ENCODE results near the gene TRAIP.
"Not testable (repeated sequence)": the region's sequence is repeated elsewhere in the genome, so short reads cannot be mapped to it uniquely, and the experiment has no call there.

The TRAIP gene

DNA sequence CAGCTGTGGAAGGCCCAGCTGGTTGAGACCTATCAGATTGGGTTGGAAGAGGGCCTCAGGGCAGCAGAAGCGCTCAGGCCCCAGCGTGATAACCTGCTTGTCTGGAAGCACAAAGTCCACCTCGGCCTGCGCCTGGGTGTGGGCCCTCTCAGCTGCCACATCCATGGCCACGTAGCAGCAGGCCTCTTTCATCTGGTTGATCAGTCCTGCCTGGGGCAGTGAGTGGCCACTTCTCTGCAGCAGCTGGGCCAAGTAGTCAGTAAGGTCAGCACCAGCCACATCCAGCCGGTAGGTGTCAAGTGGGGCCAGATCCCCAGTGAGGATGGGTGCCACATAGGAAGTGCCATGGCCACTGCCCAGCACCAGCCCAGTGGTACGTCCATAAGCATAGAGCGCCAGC is 17.3 kb upstream of the TRAIP start:
- FAIRE-seq = no peak

GRCh38 chr3:49872801-49873281 is 16.5 kb upstream of the TRAIP start:
- FAIRE-seq = no peak

DNA sequence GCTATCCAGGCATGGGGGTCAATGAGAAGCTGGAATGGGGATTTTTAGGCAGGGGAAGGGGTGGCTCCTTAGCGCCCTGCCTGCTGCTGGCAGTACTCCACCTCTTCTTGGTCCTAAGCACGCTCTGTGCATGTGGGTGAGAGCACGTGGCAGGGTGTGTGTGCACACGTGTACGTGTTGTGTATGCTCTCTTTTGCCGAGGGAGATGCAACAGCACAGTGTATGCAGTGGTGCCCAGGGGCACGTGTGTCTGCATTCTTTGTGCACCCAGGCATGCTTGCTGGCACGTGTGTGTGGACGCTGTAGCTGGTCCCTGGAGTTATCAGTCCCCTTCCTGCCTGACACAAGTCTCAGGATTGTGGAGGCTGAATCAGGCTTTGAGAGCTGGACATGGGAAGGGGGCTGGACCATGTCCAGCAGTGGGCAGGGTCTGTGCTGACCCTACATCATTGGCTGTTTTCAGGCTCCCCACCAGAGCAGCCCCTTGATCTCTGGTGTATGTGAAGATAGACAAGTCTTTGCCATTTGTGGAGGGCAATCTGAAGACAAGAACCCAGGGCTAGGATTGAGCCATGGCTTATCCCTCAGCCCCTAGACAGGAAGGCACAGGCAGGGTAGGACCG is 15.3 kb upstream of the TRAIP start:
- no peak for FAIRE-seq

DNA sequence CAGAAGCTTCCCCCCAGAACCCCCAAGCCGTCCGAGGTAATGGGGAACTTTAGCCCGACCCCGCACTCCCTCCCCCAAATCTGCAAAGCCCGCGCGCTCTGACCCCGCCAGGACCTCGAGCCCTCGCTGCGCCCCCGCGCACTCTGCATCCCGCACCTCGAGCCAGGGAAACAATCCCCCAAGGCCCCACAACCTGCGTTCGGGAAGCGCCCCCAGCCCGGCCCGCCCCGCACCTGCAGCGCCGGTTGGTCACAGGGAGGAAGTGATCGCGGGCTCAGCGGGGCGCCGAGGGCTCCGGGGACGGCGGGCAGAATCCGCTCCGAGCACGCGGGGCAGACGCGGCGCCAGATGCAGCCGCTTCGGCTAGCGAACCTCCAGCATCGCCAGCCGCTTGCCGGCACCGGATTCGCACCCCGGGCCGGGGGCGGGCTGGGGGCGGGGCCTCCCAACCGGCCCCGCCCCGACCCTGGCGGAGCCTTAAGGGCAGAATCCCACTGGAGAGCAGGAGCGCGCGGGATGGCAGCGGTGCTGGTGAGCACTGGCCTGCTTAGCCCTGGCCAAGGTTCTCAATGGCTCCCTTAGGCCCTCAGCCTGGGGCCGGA is 13.3 kb upstream of the TRAIP start, which contains the start of gene CAMKV:
TSS of gene CAMKV (minus strand) at position 382 of the 602 bp plus-strand sequence. CDS start 7,518 bp downstream, outside the sequence.
- no peak for FAIRE-seq

DNA sequence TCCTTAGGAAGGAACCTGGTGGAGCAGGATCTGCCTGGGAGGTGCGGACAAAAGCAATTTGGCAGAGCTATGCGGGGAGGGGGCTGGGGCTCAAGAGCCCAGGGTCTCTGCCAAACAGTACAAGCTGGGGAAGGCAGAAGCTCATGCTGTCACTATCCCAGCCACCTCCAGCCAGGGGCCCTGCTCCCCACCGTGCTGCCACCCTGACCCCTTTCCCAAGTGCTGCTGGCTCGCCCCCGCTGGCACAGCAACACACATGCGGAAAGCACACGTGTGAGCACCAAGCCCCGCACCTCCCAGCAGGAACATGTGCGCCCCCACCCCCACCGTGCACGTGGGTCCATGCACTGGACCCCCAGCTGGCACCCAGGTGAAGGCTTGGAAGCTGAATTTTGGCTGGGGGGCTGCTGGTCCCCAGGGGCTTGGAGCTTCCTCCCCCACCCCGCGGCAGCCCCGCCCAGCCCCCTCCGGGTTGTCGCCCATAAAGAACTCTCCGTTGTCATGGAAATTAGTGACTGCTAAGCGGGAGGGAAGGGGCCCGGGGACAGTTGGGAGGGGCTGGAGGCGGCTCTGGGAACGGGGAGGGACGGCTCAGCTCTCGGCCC is 12.6 kb upstream of the TRAIP start:
- FAIRE-seq = no peak

DNA sequence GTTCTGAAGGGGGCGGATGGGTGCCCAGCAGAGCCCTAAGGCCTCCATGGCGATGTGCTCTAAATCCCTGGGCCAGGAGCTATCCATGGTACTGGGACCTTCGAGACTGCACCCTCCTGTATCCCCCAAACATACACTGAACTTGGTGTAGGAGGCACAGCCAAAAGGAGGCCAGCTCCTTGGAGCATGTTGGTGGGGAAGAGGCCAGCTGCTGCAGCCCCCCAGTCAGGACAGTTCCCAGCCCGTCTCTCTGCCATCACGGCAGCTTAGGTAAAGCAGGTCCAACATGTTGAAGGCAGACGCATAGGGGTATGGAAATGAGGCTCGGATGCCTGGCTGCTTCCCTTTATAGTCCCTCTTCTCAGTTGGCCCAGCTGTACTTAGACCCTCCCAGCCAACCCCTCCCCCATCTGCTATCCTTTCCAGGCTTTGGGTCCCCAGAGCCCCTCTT is 11.5 kb upstream of the TRAIP start:
- FAIRE-seq = no peak

DNA sequence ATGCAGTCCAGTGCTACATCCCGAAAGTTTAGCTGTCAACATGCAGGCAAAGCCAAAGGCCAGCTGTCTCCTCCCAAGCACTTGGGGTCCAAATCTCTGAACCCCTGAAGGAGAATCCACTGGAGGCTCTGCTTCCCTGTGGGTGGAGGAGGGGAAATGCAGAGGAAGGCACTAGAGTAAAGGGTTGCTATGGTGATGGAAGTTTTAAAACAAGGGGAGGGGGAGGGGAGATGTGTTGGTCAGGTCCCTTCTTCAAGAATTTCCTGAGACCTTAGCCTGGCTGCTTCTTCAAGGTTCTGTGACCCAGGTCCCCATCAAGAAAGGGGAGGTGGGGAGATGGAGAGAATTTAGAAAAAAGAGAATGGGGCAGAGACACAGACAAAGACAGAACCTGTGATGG is 11.0 kb upstream of the TRAIP start:
- FAIRE-seq = no peak

DNA sequence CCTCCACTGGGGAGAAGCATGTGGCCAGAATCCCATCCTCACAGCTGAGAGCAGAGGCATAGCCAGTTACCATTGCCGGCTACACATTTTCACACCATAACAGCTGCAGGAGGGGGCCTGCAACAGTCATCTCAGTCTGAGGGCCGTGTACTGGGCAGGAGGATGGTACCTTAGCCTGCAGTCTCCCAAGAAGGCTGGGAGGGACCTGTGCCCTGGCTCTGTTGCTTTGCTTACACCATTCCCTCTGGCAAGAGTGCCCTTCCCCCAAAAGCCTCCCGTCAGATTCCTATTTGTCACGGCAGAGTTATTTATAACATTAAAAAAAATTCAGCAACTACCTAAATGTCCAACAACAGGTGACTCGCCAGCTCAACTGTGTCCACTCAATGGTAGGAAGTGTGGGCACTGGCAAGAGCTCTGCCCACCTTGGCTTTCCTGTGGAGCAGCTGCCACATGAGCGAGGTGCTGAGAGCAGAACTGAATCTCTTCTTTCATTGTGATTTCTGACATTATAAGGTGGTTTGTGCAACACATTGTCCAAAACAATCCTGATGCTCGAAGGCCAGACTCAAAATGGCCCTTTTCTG is 8.9 kb upstream of the TRAIP start:
- FAIRE-seq = no peak

GRCh38 chr3:49864505-49864904 is 8.1 kb upstream of the TRAIP start:
- no peak for FAIRE-seq

GRCh38 chr3:49859576-49860305 is 3.4 kb upstream of the TRAIP start:
- no peak for FAIRE-seq

DNA sequence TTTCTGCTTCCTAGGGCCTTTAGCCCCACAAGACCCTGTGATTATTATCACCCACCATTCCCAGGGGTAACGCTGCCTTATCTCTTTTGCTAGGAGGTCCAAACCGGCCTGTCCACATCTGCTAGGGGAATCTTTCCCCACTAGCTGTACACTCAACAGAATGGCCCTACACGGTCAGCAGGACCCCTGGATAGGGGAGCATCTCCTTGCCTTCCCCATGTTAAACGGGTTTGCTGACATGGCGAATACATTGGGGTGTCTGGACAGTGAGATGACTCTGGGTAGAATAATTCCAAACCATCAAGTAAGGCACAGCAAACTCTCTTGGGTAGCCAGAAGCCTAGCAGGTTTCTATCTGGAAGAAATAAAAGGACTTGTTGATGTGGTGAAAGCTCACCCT is 702 bp downstream of the TRAIP start:
- no peak for FAIRE-seq

- FAIRE-seq = no peak
These were observed 10.7 kb downstream of the TRAIP start for GRCh38 chr3:49845694-49846093.

DNA sequence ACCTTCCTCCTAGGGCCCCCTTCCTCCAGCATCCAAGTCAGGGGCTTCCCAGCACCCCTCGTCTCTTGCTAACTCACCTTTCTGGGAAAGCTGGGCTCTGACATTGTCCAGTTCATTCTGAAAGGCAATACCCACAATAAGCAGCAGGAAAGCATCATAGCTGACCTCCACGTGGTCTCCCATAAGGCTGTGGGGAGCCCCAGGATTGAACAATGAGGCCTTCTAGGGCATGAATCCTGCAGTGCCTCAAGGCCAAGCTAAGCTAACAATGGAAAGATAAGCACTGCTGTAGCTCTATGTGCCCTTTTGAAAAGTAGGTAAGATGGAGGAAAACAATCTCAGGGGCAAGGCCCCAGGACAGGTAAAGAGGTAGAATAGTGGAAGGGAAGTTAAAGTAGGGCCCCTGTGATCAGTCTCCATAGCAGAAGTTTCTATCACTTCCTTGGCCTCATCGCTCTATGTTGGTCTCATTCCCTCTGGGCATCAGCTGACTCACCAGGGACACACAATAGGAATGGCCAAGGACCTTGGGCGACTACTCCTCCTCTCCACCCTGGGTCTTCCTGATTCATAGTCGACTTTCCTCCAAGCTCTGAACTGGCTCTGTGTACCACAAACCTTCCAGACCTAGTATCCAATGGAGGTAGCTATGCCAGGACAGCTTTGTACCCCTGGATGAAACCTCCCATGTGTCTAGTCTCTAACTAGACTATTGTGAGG is 11.7 kb downstream of the TRAIP start:
- no peak for FAIRE-seq

DNA sequence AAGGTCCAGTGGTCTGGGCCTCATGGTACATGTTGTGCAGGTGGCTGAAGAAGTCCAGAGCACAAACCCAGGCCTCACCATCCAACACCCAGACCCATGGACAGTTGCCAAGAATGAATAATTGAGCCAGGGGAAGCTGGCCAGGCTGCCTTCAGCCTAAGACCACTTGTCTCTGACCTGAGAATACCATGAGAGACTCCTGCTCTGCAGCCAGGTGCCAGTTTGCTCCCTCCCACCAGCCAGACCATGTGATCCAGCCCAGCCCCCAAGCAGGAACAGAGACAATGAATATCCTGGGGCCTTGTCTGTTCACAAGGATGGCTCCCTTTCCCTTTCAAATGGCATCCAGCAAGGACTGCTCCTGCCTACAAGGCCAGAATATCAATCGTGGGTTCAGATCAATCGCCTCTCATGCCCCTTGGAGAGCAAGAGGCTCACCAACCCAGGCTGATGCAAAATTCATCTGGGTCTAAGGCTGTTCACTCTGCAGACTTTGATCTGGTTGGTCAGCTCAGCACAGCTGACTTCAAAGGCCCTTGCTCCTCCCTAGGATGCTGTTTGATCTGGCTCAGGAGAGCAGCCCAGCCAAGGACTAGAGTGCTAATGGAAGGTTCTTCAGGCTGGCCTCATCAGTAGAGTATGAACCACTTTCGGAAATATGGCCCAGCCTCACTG is 13.4 kb downstream of the TRAIP start:
- FAIRE-seq = no peak

- no peak for FAIRE-seq
These were observed 14.6 kb downstream of the TRAIP start for GRCh38 chr3:49841806-49842205.

DNA sequence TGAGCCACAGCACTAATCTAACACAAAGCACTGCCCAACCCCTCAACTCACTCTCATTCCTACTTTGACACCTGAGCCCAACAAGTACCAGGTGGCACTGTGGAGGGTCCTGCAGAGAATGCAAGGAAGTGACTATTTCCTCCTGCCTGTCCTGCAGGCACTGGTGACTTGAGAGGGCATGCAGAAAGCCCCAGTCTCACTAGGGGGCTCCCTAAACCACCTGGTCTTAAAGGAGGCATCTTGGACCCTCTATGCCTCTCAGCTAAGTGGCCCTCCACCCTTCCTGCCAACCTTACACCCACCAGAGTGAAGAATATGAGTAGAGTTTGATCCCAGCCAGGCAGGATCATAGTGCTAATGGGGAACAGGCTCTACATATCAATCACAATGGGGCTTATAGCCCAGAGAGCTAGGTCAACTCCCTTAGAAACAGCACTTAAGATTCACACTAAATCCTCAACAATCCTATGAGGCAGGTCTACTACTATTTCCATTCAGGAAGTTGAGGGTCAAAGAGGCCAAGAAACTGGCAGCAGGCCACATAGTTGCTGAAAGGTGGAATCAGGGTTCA is 15.2 kb downstream of the TRAIP start:
- FAIRE-seq = no peak

DNA sequence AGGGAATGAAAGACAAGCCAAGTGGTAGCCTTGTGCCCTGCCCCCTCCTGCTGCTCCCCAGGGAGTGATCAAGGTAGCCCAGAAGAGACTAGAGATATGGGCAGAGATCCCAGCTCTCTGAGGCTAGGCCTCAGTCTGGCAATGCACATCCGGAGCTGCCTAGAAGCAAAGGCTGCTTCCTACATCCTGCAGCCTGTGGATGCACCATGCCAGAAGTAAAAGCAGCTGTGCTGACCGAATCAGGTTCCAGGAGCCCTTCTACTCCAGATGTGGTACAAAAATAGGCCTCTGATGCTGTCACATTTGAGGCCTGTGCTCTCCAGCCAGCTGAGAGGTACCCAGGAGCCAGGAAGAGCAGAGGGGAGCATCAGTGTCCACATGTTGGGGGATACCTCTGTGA is 16.0 kb downstream of the TRAIP start:
- FAIRE-seq = no peak

DNA sequence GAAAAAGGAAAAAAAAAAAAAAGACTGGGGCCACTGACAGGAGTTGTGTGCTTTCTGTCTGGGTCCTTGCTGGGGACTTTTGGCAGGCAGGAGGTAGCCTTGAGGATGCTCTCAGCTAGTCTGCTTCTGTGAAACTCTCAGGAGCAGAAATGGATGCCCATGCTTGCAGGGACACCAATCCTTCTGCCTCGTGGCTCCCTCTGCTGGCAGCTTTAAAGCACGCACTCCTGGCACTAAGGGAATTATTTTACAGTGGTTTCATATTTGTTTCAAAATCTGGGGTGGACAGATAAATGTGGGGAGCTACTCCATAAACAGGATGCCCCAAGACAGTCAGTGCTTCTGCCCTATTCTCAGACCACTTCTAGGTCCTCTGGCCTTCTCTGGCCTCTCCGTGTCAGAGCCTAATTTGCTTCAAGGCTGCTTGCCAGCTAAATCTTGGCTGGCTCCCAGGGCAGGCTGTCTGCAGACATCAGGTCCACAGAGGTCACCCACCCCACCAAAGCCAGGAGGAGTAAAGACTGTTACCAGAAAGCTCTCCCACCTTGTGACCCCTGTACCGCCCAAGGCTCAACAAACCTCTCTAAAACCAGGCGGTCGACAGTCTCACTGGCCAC is 17.1 kb downstream of the TRAIP start:
- peak; percentile 93 for FAIRE-seq

GRCh38 chr3:49831341-49831740 is 25.0 kb downstream of the TRAIP start:
- no peak for FAIRE-seq

GRCh38 chr3:49826016-49826415 is 30.3 kb downstream of the TRAIP start:
- FAIRE-seq = no peak

GRCh38 chr3:49823131-49823530 is 33.2 kb downstream of the TRAIP start:
- not testable (repeated sequence) for FAIRE-seq
